ENCODE data around the gene ZCCHC24. TPM values are rescaled to one million over a fixed set of nuclear protein-coding genes. Genes with fewer than 3 reads are reported as not detected.

ZCCHC24 gene
- total RNA-seq, 2 experiments from 2014 or later = 0.98 to 2.2 TPM

GRCh38 chr10:79418886-79419595 is 26.4 kb downstream of the ZCCHC24 start:
- CTCF ChIA-PET (ENCODE audit: unreplicated experiment) = no interaction called here
- intact Hi-C loops (cut with micrococcal nuclease; ENCODE audit: unreplicated experiment) = no loop called here
- TF ChIP-seq CTCF (conservative IDR thresholded peaks at IDR 0.05; ENCODE audit: low read length) (no peak), EZH2phosphoT487 (IDR thresholded peaks at IDR 0.05; ENCODE audit: borderline replicate concordance, low read depth, low read length) (no peak)
- Histone ChIP-seq H3K4me1 (ENCODE audit: insufficient read depth, low read length, poor library complexity, severe bottlenecking) (no peaks in the 10 kb centered on the region), H3K27ac (ENCODE audit: low read depth, low read length, poor library complexity, severe bottlenecking) (no peak overlapping the region), H3K36me3 (ENCODE audit: insufficient read depth, low read length) (no peaks in the 10 kb centered on the region), H2AFZ (ENCODE audit: low read length) (no peak overlapping the region), H3K9me3 (ENCODE audit: low read length) (no peaks in the 10 kb centered on the region), H3K4me3 (ENCODE audit: low read depth, low read length, poor library complexity, severe bottlenecking) (no peak overlapping the region), H3K4me2 (ENCODE audit: low read length) (no peak overlapping the region), H3K9me2 (ENCODE audit: insufficient read depth, low read length) (no peaks in the 10 kb centered on the region), H4K20me1 (ENCODE audit: insufficient read depth, low read length) (no peaks in the 10 kb centered on the region), H3K79me2 (ENCODE audit: insufficient read depth, low read depth, low read length) (no peaks in the 10 kb centered on the region)
- no peak for DNase-seq (ENCODE audit: low spot score)
- BruUV-seq (replicated peaks) = no TSS peak
- POLR2A ChIA-PET = interaction anchor here (0.6 to 1.3 kb wide), 2 partner anchors 25 to 306 kb away, joined by 3 read pairs; no protein-coding TSS in a partner anchor

DNA sequence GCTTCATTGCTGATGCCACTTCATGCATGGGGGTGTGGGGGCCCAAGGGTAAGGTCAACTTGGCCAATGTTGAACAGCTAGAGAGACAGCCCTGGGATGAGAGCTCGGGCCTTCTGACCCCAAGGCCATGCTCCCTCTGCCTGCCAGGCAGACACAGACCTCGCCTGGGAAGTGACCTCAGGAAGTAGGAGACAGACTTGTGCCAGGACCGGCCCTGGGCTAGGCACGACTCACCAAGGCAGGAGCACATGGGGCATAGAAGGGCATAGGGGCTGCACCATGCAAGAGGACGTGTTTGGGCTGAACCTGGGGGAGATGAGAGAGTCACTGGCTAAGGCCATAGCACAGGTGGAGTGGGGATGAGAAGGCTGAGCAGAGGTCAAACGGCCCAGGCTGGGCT is 27.1 kb downstream of the ZCCHC24 start:
- TF ChIP-seq EZH2phosphoT487 (IDR thresholded peaks at IDR 0.05; ENCODE audit: borderline replicate concordance, low read depth, low read length) = no peak
- TF ChIP-seq CTCF (conservative IDR thresholded peaks at IDR 0.05; ENCODE audit: low read length) = no peak
- no peak for DNase-seq (ENCODE audit: low spot score)
- H3K79me2 ChIP-seq (ENCODE audit: insufficient read depth, low read depth, low read length) = no peaks in the 10 kb centered on the region
- no peaks in the 10 kb centered on the region for H3K9me2 ChIP-seq (ENCODE audit: insufficient read depth, low read length)
- ChIA-PET CTCF (ENCODE audit: unreplicated experiment) (no interaction called here), POLR2A (no interaction called here)
- no peaks in the 10 kb centered on the region for H3K36me3 ChIP-seq (ENCODE audit: insufficient read depth, low read length)
- H2AFZ ChIP-seq (ENCODE audit: low read length) = no peak overlapping the region
- no peak overlapping the region for H3K4me3 ChIP-seq (ENCODE audit: low read depth, low read length, poor library complexity, severe bottlenecking)
- BruUV-seq (replicated peaks) = no TSS peak
- H3K4me2 ChIP-seq (ENCODE audit: low read length) = no peak overlapping the region
- H3K27ac ChIP-seq (ENCODE audit: low read depth, low read length, poor library complexity, severe bottlenecking) = no peak overlapping the region
- intact Hi-C loops (cut with micrococcal nuclease; ENCODE audit: unreplicated experiment) = no loop called here
- H4K20me1 ChIP-seq (ENCODE audit: insufficient read depth, low read length) = no peaks in the 10 kb centered on the region
- peaks cover 1% of the 10 kb centered on the region for H3K4me1 ChIP-seq (ENCODE audit: insufficient read depth, low read length, poor library complexity, severe bottlenecking)
- no peaks in the 10 kb centered on the region for H3K9me3 ChIP-seq (ENCODE audit: low read length)

GRCh38 chr10:79417731-79418130 is 27.7 kb downstream of the ZCCHC24 start:
- H3K4me1 ChIP-seq (ENCODE audit: insufficient read depth, low read length, poor library complexity, severe bottlenecking) = peaks cover 6% of the 10 kb centered on the region
- no TSS peak for BruUV-seq (replicated peaks)
- H3K9me3 ChIP-seq (ENCODE audit: low read length) = no peaks in the 10 kb centered on the region
- no peaks in the 10 kb centered on the region for H3K36me3 ChIP-seq (ENCODE audit: insufficient read depth, low read length)
- no peak overlapping the region for H3K4me2 ChIP-seq (ENCODE audit: low read length)
- TF ChIP-seq CTCF (conservative IDR thresholded peaks at IDR 0.05; ENCODE audit: low read length) = no peak
- TF ChIP-seq EZH2phosphoT487 (IDR thresholded peaks at IDR 0.05; ENCODE audit: borderline replicate concordance, low read depth, low read length) = no peak
- DNase-seq (ENCODE audit: low spot score) = no peak
- no peaks in the 10 kb centered on the region for H3K79me2 ChIP-seq (ENCODE audit: insufficient read depth, low read depth, low read length)
- POLR2A ChIA-PET = no interaction called here
- no peak overlapping the region for H3K27ac ChIP-seq (ENCODE audit: low read depth, low read length, poor library complexity, severe bottlenecking)
- H3K4me3 ChIP-seq (ENCODE audit: low read depth, low read length, poor library complexity, severe bottlenecking) = no peak overlapping the region
- H4K20me1 ChIP-seq (ENCODE audit: insufficient read depth, low read length) = no peaks in the 10 kb centered on the region
- no peaks in the 10 kb centered on the region for H3K9me2 ChIP-seq (ENCODE audit: insufficient read depth, low read length)
- CTCF ChIA-PET (ENCODE audit: unreplicated experiment) = no interaction called here
- no peak overlapping the region for H2AFZ ChIP-seq (ENCODE audit: low read length)
- intact Hi-C loops (cut with micrococcal nuclease; ENCODE audit: unreplicated experiment) = no loop called here

All from OCI-LY7 (cell line).